Ovary (tissue), 9 donors: Measurements from ENCODE around the gene CACNA2D3. TPM values are rescaled to one million over a fixed set of nuclear protein-coding genes. Genes with fewer than 3 reads are reported as not detected.

Source experiments
- DNase-seq, 5 donors: peaks; one replicate each; pipeline ENCODE4 v3.0.0-alpha.2; 2019 to 2020
- H3K27ac ChIP-seq, 2 donors: fragments of 200-600 bp; one replicate each; pipeline versions ENCODE4 v1.5.1 to v1.8.0; 2019 to 2022
- H3K27me3 ChIP-seq: fragments of 200-600 bp; one replicate; pipeline ENCODE4 v1.8.0; 2022
- H3K36me3 ChIP-seq: fragments of 200-600 bp; sonication (generic); one replicate; pipeline ENCODE4 v1.5.1; 2019
- H3K4me1 ChIP-seq: one replicate; pipeline ENCODE4 v1.8.1; 2013; ENCODE audit warnings: mild to moderate bottlenecking, moderate library complexity; ENCODE audit not compliant: insufficient read depth
- H3K4me3 ChIP-seq: fragments of 200-600 bp; sonication (generic); one replicate; pipeline ENCODE4 v1.5.1; 2017
- H3K9me3 ChIP-seq, 2 donors: fragments of 200-600 bp in 1 of 2; sonication (generic) in 1 of 2; one replicate each; pipeline versions ENCODE4 v1.5.1 to v1.8.1; 2013 to 2019; ENCODE audit warnings: mild to moderate bottlenecking in 1 of 2, moderate library complexity in 1 of 2
- EP300 ChIP-seq: sonication (generic); formaldehyde crosslinking; IDR thresholded peaks from one replicate; pipeline ENCODE4 v1.6.1; 2017; ENCODE audit warnings: antibody characterized with exemption
- POLR2A ChIP-seq: fragments of 450-650 bp; IDR thresholded peaks from one replicate; pipeline ENCODE4 v1.6.1; 2017; ENCODE audit warnings: antibody characterized with exemption, mild to moderate bottlenecking, moderate library complexity
- WGBS, 3 donors: extraction: QIAGEN DNeasy Blood & Tissue Kit in 1 of 3; methylation state at CpG; one replicate each; pipeline versions ENCODE4 v1.1.5 to v1.1.7; 2013 to 2017; 5-methylcytosine and 5-hydroxymethylcytosine counted together
- intact Hi-C, 4 donors: fragments of 100-400 bp; cut with DNase I; formaldehyde crosslinking; loops; one replicate each; pipeline versions ENCODE4 v1.11.0 to v1.15.1; 2022 to 2023
- polyA plus RNA-seq, 2 donors: library from polyadenylated mRNA; stranded (reverse); fragments of 200-250 nt in 1 of 2; fragments of 350-450 nt in 1 of 2; fragmentation: Illumina TruSeq in 1 of 2; extraction: RNeasy Lipid Tissue Mini Kit (QIAGEN cat#74804) in 1 of 2; gene quantifications; one replicate each; pipeline ENCODE4 v1.2.3, GENCODE V29; 2013 to 2014
- total RNA-seq, 7 donors: library from RNA; depleted of rRNA in 2 of 7; stranded (reverse); fragments of >200 nt in 2 of 7; fragmentation: NEBNext Ultra II Directional in 3 of 7; extraction: Animal tissue kit (Norgen Biotek cat#: 25700) in 3 of 7; gene quantifications; one replicate each; pipeline versions ENCODE4 v1.1.0 to v1.2.4, GENCODE V29; 2016 to 2023
- TF ChIP-seq, protein P1 (sequence below), 3 donors: fragments of 450-650 bp in 2 of 3; fragments of 200-600 bp in 1 of 3; IDR thresholded peaks; one replicate each; pipeline versions ENCODE4 v1.5.1 to v1.8.0; 2016 to 2022; ENCODE audit warnings: antibody characterized with exemption in 3 of 3, mild to moderate bottlenecking in 1 of 3
- donor health status: DM: no; HTN: no; CAD: no; lungs with moderate emphysema.
- donor health status: DM: no; HTN: no; CAD: no.
- donor health status: Bipolar disorder and iron deficiency.
- donor health status: DM: yes; HTN: yes; CAD: no.
- donor health status: DM: no; HTN: no; CAD: no.
- donor health status: DM: yes; HTN: yes; CAD: no.

The CACNA2D3 gene
- total and polyA plus RNA-seq, 9 donors = 2.0 to 10.1 (median 4.7) TPM

DNA sequence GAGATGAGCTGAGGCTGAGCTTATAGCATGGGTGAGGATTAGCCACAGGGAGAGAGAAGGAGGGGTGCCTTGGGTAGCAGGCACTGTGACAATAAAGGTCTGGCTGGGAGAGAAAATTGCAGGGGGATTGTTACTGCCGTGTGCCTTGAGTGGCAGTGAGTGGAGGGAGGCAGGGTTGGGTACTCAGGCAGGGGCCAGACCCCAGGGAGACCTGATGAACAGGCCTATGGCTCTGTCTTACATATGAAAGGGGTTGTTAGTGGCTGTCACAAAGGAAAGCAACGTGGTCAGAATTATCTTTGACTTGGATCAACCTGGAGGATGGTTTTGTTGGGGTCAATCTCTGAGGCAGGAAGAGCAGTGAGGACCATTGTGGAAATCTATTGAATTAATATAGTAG, 721.0 kb downstream of the CACNA2D3 start:
- Histone ChIP-seq H3K27ac (no peak overlapping the region), H3K9me3 (no peaks in the 10 kb centered on the region), H3K27me3 (no peaks in the 10 kb centered on the region), H3K36me3 (no peaks in the 10 kb centered on the region), H3K4me3 (no peak overlapping the region), H3K4me1 (no peaks in the 10 kb centered on the region)
- TF ChIP-seq, protein P1, sequence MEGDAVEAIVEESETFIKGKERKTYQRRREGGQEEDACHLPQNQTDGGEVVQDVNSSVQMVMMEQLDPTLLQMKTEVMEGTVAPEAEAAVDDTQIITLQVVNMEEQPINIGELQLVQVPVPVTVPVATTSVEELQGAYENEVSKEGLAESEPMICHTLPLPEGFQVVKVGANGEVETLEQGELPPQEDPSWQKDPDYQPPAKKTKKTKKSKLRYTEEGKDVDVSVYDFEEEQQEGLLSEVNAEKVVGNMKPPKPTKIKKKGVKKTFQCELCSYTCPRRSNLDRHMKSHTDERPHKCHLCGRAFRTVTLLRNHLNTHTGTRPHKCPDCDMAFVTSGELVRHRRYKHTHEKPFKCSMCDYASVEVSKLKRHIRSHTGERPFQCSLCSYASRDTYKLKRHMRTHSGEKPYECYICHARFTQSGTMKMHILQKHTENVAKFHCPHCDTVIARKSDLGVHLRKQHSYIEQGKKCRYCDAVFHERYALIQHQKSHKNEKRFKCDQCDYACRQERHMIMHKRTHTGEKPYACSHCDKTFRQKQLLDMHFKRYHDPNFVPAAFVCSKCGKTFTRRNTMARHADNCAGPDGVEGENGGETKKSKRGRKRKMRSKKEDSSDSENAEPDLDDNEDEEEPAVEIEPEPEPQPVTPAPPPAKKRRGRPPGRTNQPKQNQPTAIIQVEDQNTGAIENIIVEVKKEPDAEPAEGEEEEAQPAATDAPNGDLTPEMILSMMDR (IDR thresholded peaks at IDR 0.05) = no peak
- TF ChIP-seq POLR2A (no peak), EP300 (no peak)
- WGBS, 3 donors = 74 to 77% (median 77%) methylated on average over 2 of the region's 2 CpGs
- intact Hi-C loops = no loop called here
- DNase-seq = no peak

DNA sequence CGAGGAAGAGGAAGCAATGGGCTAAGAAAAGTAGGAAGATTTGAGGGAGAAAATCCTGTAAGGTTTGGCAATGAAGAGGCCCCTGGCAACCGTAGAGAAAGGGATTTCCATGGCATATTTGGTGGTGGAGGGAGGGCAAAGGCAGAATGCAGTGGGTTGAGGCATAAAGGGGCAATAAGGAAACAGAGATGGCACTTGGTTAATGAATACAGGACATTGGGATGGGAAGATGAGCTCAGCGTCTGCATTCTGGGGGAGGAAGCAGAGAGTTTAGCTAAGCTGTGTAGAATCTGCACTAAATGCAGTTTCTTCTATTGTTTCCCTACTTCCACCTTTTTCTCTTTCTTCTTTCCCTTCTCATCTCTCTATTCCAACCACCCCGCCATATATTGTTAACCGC, 721.9 kb downstream of the CACNA2D3 start:
- no peak for DNase-seq
- H3K36me3 ChIP-seq = no peaks in the 10 kb centered on the region
- H3K4me3 ChIP-seq = no peak overlapping the region
- TF ChIP-seq, protein P1 (IDR thresholded peaks at IDR 0.05) = no peak
- TF ChIP-seq POLR2A = no peak
- no peak for TF ChIP-seq EP300
- H3K27ac ChIP-seq = no peak overlapping the region
- no peaks in the 10 kb centered on the region for H3K9me3 ChIP-seq
- no peaks in the 10 kb centered on the region for H3K27me3 ChIP-seq
- H3K4me1 ChIP-seq = no peaks in the 10 kb centered on the region
- intact Hi-C loops = no loop called here
- WGBS, 3 donors = 90 to 96% (median 92%) methylated on average over 5 of the region's 5 CpGs

DNA sequence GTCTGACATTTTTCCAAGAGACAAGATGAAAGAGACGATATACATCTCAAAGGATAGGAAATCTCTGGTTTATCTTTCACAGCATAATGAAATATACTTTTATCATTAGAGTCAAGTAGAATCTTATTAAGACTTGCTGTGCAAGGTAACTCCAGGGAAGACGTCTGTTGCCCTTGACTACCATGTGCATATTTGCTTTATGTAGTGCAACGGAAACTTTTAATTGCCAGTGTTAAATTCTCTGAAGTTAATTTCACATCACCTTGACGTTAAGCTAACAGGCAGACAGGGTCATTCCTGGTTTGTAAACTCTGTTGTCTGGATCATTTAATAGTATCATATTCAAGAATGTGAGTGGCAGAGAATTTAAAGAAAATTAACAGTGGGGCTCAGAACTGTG, 722.7 kb downstream of the CACNA2D3 start:
- H3K9me3 ChIP-seq = no peaks in the 10 kb centered on the region
- DNase-seq = no peak
- H3K27ac ChIP-seq = no peak overlapping the region
- TF ChIP-seq, protein P1 (IDR thresholded peaks at IDR 0.05) = no peak
- TF ChIP-seq EP300 (no peak), POLR2A (no peak)
- H3K36me3 ChIP-seq = no peaks in the 10 kb centered on the region
- no peaks in the 10 kb centered on the region for H3K27me3 ChIP-seq
- H3K4me3 ChIP-seq = no peak overlapping the region
- no peaks in the 10 kb centered on the region for H3K4me1 ChIP-seq
- 59 to 80% (median 75%) methylated on average over 4 of the region's 4 CpGs for WGBS, 3 donors
- intact Hi-C loops = no loop called here

DNA sequence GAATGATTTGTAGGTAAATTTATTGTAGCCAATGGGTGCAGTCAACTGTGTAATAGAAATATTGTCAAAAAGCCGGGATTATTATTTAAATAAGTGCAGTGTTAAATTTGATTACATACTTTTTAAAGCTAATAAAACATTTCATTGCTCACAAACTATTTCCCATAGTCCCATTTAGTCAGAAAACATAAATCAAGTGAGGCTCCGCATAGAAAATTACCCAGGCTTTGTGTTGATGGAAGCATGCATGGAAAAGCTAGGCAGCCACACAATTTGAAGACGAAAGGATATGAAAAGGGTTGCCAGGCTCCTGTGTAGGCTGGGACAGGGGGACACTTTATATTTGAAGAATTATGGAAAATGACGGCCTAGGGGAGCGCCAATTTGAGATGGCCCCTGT, 723.2 kb downstream of the CACNA2D3 start:
- no peak overlapping the region for H3K4me3 ChIP-seq
- H3K27ac ChIP-seq = no peak overlapping the region
- no peaks in the 10 kb centered on the region for H3K36me3 ChIP-seq
- no peak for DNase-seq
- intact Hi-C loops = no loop called here
- 77 to 78% (median 77%) methylated on average over 5 of the region's 5 CpGs for WGBS, 3 donors
- no peaks in the 10 kb centered on the region for H3K4me1 ChIP-seq
- TF ChIP-seq EP300 (no peak), POLR2A (no peak)
- TF ChIP-seq, protein P1 (IDR thresholded peaks at IDR 0.05) = no peak
- no peaks in the 10 kb centered on the region for H3K27me3 ChIP-seq
- no peaks in the 10 kb centered on the region for H3K9me3 ChIP-seq

DNA sequence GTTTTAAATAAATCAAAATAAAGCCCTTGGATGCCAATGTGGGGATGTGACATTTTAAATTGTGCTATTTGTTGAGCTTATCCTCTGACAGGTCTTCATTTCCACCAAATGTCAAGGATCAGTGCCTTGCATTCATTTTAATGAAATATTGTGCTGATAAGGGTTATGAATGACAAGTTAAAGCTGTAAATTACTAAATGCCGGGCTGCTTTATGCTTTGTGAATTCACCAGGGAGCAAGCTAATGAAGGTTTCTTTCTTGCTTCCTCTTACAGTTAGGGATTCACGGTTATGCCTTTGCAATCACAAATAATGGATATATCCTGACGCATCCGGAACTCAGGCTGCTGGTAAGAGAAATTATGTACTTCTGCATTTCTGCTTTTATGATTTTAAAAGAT, 723.8 kb downstream of the CACNA2D3 start:
- Histone ChIP-seq H3K4me1 (no peaks in the 10 kb centered on the region), H3K36me3 (no peaks in the 10 kb centered on the region), H3K4me3 (no peak overlapping the region), H3K9me3 (no peaks in the 10 kb centered on the region), H3K27ac (no peak overlapping the region), H3K27me3 (no peaks in the 10 kb centered on the region)
- no peak for DNase-seq
- TF ChIP-seq POLR2A = no peak
- no peak for TF ChIP-seq EP300
- TF ChIP-seq, protein P1 (IDR thresholded peaks at IDR 0.05) = no peak
- intact Hi-C loops = no loop called here
- WGBS, 3 donors = 79 to 81% (median 80%) methylated on average over 4 of the region's 4 CpGs
